ENCODE measurements around the gene RHBDD1. TPM values are rescaled to one million over a fixed set of nuclear protein-coding genes. Genes with fewer than 3 reads are reported as not detected.

RHBDD1 gene
- total and polyA plus RNA-seq, 12 donors, result 4.5 to 57.1 (median 33.7) TPM

- TF ChIP-seq CTCF (IDR thresholded peaks at IDR 0.05), result no peak
- DNase-seq (no peak), ATAC-seq (no peak)
- Histone ChIP-seq H3K4me3 (no peak overlapping the region), H3K4me1 (no peaks in the 10 kb centered on the region), H3K27me3 (no peaks in the 10 kb centered on the region), H3K9me3 (no peaks in the 10 kb centered on the region), H3K27ac (no peak overlapping the region), H3K36me3 (peaks cover 0 to 36% (median 0%) of the 10 kb centered on the region in 9 donors)
- intact Hi-C loops (cut with DNase I), result no loop called here
- WGBS, 2 donors, result 66 to 83% methylated on average over 9 of the region's 9 CpGs
Observed at GRCh38 chr2:227007148-227007547, 171.3 kb downstream of the RHBDD1 start.

- no peak for TF ChIP-seq CTCF (IDR thresholded peaks at IDR 0.05)
- DNase-seq, result no peak
- Histone ChIP-seq H3K4me1 (no peaks in the 10 kb centered on the region), H3K27me3 (no peaks in the 10 kb centered on the region), H3K4me3 (no peak overlapping the region), H3K9me3 (no peaks in the 10 kb centered on the region), H3K36me3 (peaks cover 0 to 36% (median 0%) of the 10 kb centered on the region in 9 donors), H3K27ac (no peak overlapping the region)
- ATAC-seq, result peak in 1 of 8 donors; percentile 17
- intact Hi-C loops (cut with DNase I), result no loop called here
- WGBS, 2 donors, result 93 to 96% methylated on average over 17 of the region's 17 CpGs
Observed at GRCh38 chr2:227007940-227008339, 172.1 kb downstream of the RHBDD1 start.

GRCh38 chr2:227010433-227010832 is 174.6 kb downstream of the RHBDD1 start:
- Histone ChIP-seq H3K27me3 (no peaks in the 10 kb centered on the region), H3K4me3 (no peak overlapping the region), H3K4me1 (no peaks in the 10 kb centered on the region), H3K9me3 (no peaks in the 10 kb centered on the region), H3K36me3 (peaks cover 0 to 34% (median 0%) of the 10 kb centered on the region in 9 donors), H3K27ac (no peak overlapping the region)
- intact Hi-C loops (cut with DNase I), result no loop called here
- DNase-seq (no peak), ATAC-seq (no peak)
- WGBS, 2 donors, result 59 to 70% methylated on average over 3 of the region's 3 CpGs
- no peak for TF ChIP-seq CTCF (IDR thresholded peaks at IDR 0.05)

GRCh38 chr2:227013330-227013729 is 177.5 kb downstream of the RHBDD1 start:
- Histone ChIP-seq H3K9me3 (no peaks in the 10 kb centered on the region), H3K27ac (no peak overlapping the region), H3K4me3 (no peak overlapping the region), H3K27me3 (no peaks in the 10 kb centered on the region), H3K4me1 (no peaks in the 10 kb centered on the region), H3K36me3 (peaks cover 0 to 26% (median 0%) of the 10 kb centered on the region in 9 donors)
- no peak for TF ChIP-seq CTCF (IDR thresholded peaks at IDR 0.05)
- no peak for ATAC-seq
- intact Hi-C loops (cut with DNase I), result no loop called here
- WGBS, 2 donors, result 86 to 89% methylated on average over 9 of the region's 9 CpGs
- DNase-seq, result no peak
